ENCODE results near the gene MPP7.

GRCh38 chr10:28294169-28294532 lies 8.7 kb downstream of the MPP7 start:
- TF ChIP-seq CTCF (IDR thresholded peaks at IDR 0.05) = no peak
- no peak for TF ChIP-seq POLR2A (IDR thresholded peaks at IDR 0.05)

All from testis (tissue), 2 donors.